ENCODE data around the gene TP63. TPM values are rescaled to one million over a fixed set of nuclear protein-coding genes. Genes with fewer than 3 reads are reported as not detected.

The TP63 gene
- polyA plus RNA-seq, 3 donors, result not detected

DNA sequence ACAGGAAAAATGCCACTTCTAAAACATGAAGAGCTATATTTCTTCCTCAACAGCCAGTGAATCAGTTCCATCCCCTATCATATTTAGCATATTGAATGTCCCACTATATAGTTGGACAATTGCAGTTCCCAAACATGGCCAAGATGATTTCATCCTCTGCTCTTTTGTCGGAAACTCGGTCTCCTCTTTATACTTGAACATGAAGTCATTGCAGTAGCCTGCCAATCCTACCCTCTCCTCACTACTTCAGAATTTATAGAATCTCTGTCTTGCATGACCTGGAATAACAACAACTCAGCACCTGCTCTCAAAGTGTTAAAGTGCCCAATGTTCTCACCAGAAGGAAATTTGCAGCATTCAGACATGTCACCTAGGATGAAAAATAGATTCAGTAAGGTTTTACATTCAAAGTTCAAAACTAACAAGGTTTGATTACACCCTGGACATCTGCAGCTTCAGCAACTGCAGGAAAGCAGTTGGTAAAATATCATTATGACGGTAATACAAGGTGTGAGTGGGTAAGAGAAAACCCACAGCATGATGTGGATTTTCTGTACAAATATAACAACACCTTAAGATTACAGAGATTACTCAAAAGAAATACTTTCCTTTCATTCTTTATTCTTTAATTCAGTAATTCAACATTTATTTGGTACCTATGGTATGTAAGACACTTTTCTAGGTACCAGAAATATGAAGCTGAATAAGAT is 52.5 kb downstream of the TP63 start:
- no peak overlapping the region for H3K27ac ChIP-seq (ENCODE audit: low read depth in 1 of 2, low read length in 2 of 2)
- whole genome bisulfite sequencing (ENCODE audit: insufficient coverage), result 90% methylated on average over 2 of the region's 3 CpGs

DNA sequence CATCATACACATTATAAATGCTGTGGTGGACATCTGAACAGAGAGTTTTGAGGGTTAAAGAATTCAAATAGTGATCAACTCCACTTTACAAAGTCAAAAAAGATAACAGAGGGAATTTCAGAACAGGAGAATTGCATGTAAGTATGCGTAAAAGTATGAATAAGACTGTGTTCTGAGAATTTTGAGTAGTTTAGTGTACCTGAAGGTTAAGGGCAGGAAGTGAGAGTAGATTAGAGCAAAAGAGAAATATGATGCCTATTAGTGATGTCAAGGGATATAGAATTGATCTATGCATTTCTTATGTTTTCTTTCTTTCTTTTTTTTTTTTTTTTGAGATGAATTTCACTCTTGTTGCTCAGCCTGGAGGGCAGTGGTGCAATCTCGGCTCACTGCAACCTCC is 53.1 kb downstream of the TP63 start:
- H3K4me1 Mint-ChIP-seq, result no peaks in the 10 kb centered on the region

More for the DNA sequence above, 52.5 kb downstream of the TP63 start:
- Mint-ChIP-seq H3K27me3 (ENCODE audit: low read depth in 3 of 3) (peaks cover 0 to 2% (median 0%) of the 10 kb centered on the region in 3 donors), H3K9me3 (peaks cover 0 to 3% (median 2%) of the 10 kb centered on the region in 7 donors), H3K27ac (no peak overlapping the region), H3K4me3 (no peak overlapping the region), H3K4me1 (no peaks in the 10 kb centered on the region), H3K36me3 (no peaks in the 10 kb centered on the region)
- TF ChIP-seq, protein P1, sequence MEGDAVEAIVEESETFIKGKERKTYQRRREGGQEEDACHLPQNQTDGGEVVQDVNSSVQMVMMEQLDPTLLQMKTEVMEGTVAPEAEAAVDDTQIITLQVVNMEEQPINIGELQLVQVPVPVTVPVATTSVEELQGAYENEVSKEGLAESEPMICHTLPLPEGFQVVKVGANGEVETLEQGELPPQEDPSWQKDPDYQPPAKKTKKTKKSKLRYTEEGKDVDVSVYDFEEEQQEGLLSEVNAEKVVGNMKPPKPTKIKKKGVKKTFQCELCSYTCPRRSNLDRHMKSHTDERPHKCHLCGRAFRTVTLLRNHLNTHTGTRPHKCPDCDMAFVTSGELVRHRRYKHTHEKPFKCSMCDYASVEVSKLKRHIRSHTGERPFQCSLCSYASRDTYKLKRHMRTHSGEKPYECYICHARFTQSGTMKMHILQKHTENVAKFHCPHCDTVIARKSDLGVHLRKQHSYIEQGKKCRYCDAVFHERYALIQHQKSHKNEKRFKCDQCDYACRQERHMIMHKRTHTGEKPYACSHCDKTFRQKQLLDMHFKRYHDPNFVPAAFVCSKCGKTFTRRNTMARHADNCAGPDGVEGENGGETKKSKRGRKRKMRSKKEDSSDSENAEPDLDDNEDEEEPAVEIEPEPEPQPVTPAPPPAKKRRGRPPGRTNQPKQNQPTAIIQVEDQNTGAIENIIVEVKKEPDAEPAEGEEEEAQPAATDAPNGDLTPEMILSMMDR (IDR thresholded peaks at IDR 0.05), result no peak
- no peak overlapping the region for H3K4me3 ChIP-seq (replicated peaks in 1 of 3; ENCODE audit: low read depth in 2 of 3, low read length in 3 of 3)
- H2AFZ ChIP-seq (ENCODE audit: insufficient read depth, low read depth, low read length, poor library complexity, severe bottlenecking), result no peak overlapping the region
- no peak for DNase-seq
- no peaks in the 10 kb centered on the region for H3K27me3 ChIP-seq (ENCODE audit: control insufficient read depth in 2 of 2, insufficient read depth in 2 of 2, low read length in 2 of 2)
- no peaks in the 10 kb centered on the region for H3K4me1 ChIP-seq (ENCODE audit: control insufficient read depth in 1 of 2, insufficient read depth in 2 of 2, low read length in 2 of 2)
- no peaks in the 10 kb centered on the region for H3K79me2 ChIP-seq (ENCODE audit: insufficient read depth, low read length)
- H3K9ac ChIP-seq (ENCODE audit: insufficient read depth, low read length, poor library complexity, severe bottlenecking), result no peak overlapping the region
- no peaks in the 10 kb centered on the region for H3K36me3 ChIP-seq (replicated peaks in 1 of 2; ENCODE audit: control insufficient read depth in 1 of 2, insufficient read depth in 2 of 2, low read length in 2 of 2)
- no peaks in the 10 kb centered on the region for H3K9me3 ChIP-seq (replicated peaks in 1 of 2; ENCODE audit: control insufficient read depth in 1 of 2, insufficient read depth in 1 of 2, low read length in 2 of 2)
- H4K20me1 ChIP-seq (ENCODE audit: insufficient read depth, low read length), result no peaks in the 10 kb centered on the region
- H3K4me2 ChIP-seq (replicated peaks; ENCODE audit: extremely low read depth, low read length, poor library complexity, severe bottlenecking), result no peak overlapping the region
- intact Hi-C loops (cut with micrococcal nuclease), result no loop called here

More for the DNA sequence above, 53.1 kb downstream of the TP63 start:
- Histone ChIP-seq H4K20me1 (ENCODE audit: insufficient read depth, low read length) (no peaks in the 10 kb centered on the region), H3K9me3 (replicated peaks in 1 of 2; ENCODE audit: control insufficient read depth in 1 of 2, insufficient read depth in 1 of 2, low read length in 2 of 2) (no peaks in the 10 kb centered on the region), H3K36me3 (replicated peaks in 1 of 2; ENCODE audit: control insufficient read depth in 1 of 2, insufficient read depth in 2 of 2, low read length in 2 of 2) (no peaks in the 10 kb centered on the region), H3K27me3 (ENCODE audit: control insufficient read depth in 2 of 2, insufficient read depth in 2 of 2, low read length in 2 of 2) (no peaks in the 10 kb centered on the region), H3K4me3 (replicated peaks in 1 of 3; ENCODE audit: low read depth in 2 of 3, low read length in 3 of 3) (no peak overlapping the region), H3K4me1 (ENCODE audit: control insufficient read depth in 1 of 2, insufficient read depth in 2 of 2, low read length in 2 of 2) (no peaks in the 10 kb centered on the region), H3K4me2 (replicated peaks; ENCODE audit: extremely low read depth, low read length, poor library complexity, severe bottlenecking) (no peak overlapping the region), H3K27ac (ENCODE audit: low read depth in 1 of 2, low read length in 2 of 2) (no peak overlapping the region), H3K9ac (ENCODE audit: insufficient read depth, low read length, poor library complexity, severe bottlenecking) (no peak overlapping the region), H3K79me2 (ENCODE audit: insufficient read depth, low read length) (no peaks in the 10 kb centered on the region), H2AFZ (ENCODE audit: insufficient read depth, low read depth, low read length, poor library complexity, severe bottlenecking) (no peak overlapping the region)
- no peak for DNase-seq
- Mint-ChIP-seq H3K27ac (no peak overlapping the region), H3K4me3 (no peak overlapping the region), H3K36me3 (no peaks in the 10 kb centered on the region), H3K9me3 (peaks cover 0 to 3% (median 2%) of the 10 kb centered on the region in 7 donors), H3K27me3 (ENCODE audit: low read depth in 3 of 3) (peaks cover 0 to 2% (median 0%) of the 10 kb centered on the region in 3 donors)
- WGBS (ENCODE audit: insufficient coverage), result 83% methylated on average over 1 of the region's 2 CpGs
- TF ChIP-seq, protein P1 (IDR thresholded peaks at IDR 0.05), result no peak
- intact Hi-C loops (cut with micrococcal nuclease), result no loop called here

Measured in CD14-positive monocyte (primary cell).